GM12878 (cell line): ENCODE measurements around the gene EHBP1L1. TPM values are rescaled to one million over a fixed set of nuclear protein-coding genes. Genes with fewer than 3 reads are reported as not detected.

Source experiments
- ATF7 ChIP-seq: fragments of 450-650 bp; IDR thresholded peaks from 2 replicates; pipeline ENCODE4 v1.6.1; 2016; ENCODE audit warnings: low read depth, mild to moderate bottlenecking
- CREB1 ChIP-seq: IDR thresholded peaks from 2 replicates; pipeline ENCODE4 v1.6.1; 2012; ENCODE audit warnings: low read depth, mild to moderate bottlenecking, inconsistent platforms
- MTA3 ChIP-seq: IDR thresholded peaks from 2 replicates; pipeline ENCODE4 v1.6.1; 2012; ENCODE audit warnings: low read length, inconsistent platforms, borderline replicate concordance
- NFYA ChIP-seq: IDR thresholded peaks from 2 replicates; pipeline ENCODE4 v1.6.1; 2011; ENCODE audit warnings: low read depth, mild to moderate bottlenecking, low read length, improper control_type of control experiment, borderline replicate concordance
- RCOR1 ChIP-seq: conservative IDR thresholded peaks from 2 replicates; pipeline ENCODE4 v1.6.1; 2012; ENCODE audit warnings: low read depth, low read length, improper control_type of control experiment
- SMAD5 ChIP-seq: IDR thresholded peaks from 2 replicates; pipeline ENCODE4 v1.6.1; 2016; ENCODE audit warnings: antibody characterized with exemption, low read depth
- SP1 ChIP-seq: IDR thresholded peaks from one replicate; pipeline ENCODE4 v1.6.1; 2011; ENCODE audit warnings: low read depth, low read length
- SRF ChIP-seq, 2 experiments: IDR thresholded peaks; 2 replicates each; pipeline ENCODE4 v1.6.1; 2011; ENCODE audit warnings: low read depth in 2 of 2, low read length in 2 of 2, mild to moderate bottlenecking in 1 of 2, moderate library complexity in 1 of 2
- STAT1 ChIP-seq: fragments of 450-650 bp; conservative IDR thresholded peaks from 2 replicates; pipeline ENCODE4 v1.6.1; 2014; ENCODE audit warnings: antibody characterized with exemption, mild to moderate bottlenecking
- polyA plus RNA-seq, 11 experiments: library from polyadenylated mRNA; depleted of rRNA in 4 of 11; unstranded in 6 of 11; stranded (reverse) in 5 of 11; fragments of >200 nt; fragmentation: Nextera tagmentation in 4 of 11; fragmentation: Illumina TruSeq in 1 of 11; extraction: Ambion mirVana in 4 of 11; extraction: Trizol in 1 of 11; gene quantifications; 1 replicate in 1 of 11; 2 replicates in 10 of 11; pipeline versions ENCODE4 v1.2.1 to v1.2.3, GENCODE V29; 2011 to 2016; ENCODE audit warnings: inconsistent platforms in 2 of 11, missing spikeins in 2 of 11, low read depth in 1 of 11
- total RNA-seq, 4 experiments: library from RNA; depleted of rRNA in 3 of 4; stranded (reverse); fragments of >200 nt in 3 of 4; fragmentation: Illumina TruSeq in 1 of 4; extraction: Trizol in 1 of 4; gene quantifications; 2 replicates each; pipeline versions ENCODE4 v1.2.1 to v1.2.3, GENCODE V29; 2013 to 2021
- TF ChIP-seq, protein P1 (sequence below): fragments of 450-650 bp; IDR thresholded peaks from 2 replicates; pipeline ENCODE4 v1.6.1; 2017; ENCODE audit warnings: mild to moderate bottlenecking, moderate library complexity
- TF ChIP-seq, protein P2 (sequence below): IDR thresholded peaks from 2 replicates; pipeline ENCODE4 v1.6.1; 2011; ENCODE audit warnings: low read depth, mild to moderate bottlenecking, low read length, moderate library complexity, borderline replicate concordance; ENCODE audit errors: extremely low read depth
- TF ChIP-seq, protein P3 (sequence below): fragments of 150-350 bp; IDR thresholded peaks from 2 replicates; pipeline ENCODE4 v1.6.1; 2014; ENCODE audit warnings: mild to moderate bottlenecking, low read depth, low read length
- TF ChIP-seq, protein P4 (sequence below): fragments of 450-650 bp; formaldehyde crosslinking; IDR thresholded peaks from 2 replicates; pipeline ENCODE4 v1.4.0; 2020; ENCODE audit warnings: mild to moderate bottlenecking, moderate library complexity
- TF ChIP-seq, protein P5 (sequence below): IDR thresholded peaks from 2 replicates; pipeline ENCODE4 v1.6.1; 2012; ENCODE audit warnings: mild to moderate bottlenecking, low read depth, low read length

EHBP1L1 gene
- total and polyA plus RNA-seq, 10 of the 15 experiments (the other 5 are each of a cell fraction or from before 2014, with no cell fraction given): 0.06 to 99.4 (median 32.7) TPM

DNA sequence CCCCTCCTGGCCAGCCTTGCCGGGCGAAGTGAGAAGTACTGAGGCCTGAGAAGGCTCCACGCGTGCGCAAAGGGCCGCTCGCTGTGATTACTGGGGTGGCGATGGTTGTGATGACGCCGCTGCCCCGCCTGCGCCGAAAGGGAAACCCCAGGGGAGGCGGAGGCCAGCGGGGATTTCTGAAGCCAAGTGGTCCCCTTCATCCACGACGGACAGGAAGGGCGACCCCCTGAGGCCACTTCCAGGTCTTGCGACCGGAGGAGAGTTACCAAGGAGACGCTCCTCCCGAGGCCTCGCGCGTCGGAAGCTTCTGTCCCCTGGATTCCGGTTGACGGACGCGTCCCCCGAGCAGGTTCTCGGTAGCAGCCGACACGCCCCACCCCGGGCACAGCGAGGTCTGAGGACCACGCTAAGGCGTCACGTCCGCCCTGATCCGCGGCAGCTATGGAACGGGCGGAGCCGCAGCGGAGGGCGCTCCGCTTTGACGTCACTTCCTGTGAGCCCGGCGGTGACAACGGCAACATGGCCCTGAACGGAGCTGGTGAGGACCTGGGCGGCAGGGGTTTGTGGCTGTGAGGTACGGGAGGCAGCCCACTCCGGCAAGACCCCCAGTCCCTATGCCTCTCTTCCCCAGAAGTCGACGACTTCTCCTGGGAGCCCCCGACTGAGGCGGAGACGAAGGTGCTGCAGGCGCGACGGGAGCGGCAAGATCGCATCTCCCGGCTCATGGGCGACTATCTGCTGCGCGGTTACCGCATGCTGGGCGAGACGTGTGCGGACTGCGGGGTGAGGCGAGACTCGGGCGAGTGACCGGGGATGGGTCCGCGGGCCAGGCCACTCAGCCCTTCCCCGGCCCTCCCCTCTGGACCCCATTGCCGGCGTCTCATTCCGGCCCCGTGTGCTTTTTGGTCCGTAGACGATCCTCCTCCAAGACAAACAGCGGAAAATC, 5.6 kb upstream of the EHBP1L1 start, which contains the start of gene ZNRD2 (continued):
- TF ChIP-seq, protein P1, sequence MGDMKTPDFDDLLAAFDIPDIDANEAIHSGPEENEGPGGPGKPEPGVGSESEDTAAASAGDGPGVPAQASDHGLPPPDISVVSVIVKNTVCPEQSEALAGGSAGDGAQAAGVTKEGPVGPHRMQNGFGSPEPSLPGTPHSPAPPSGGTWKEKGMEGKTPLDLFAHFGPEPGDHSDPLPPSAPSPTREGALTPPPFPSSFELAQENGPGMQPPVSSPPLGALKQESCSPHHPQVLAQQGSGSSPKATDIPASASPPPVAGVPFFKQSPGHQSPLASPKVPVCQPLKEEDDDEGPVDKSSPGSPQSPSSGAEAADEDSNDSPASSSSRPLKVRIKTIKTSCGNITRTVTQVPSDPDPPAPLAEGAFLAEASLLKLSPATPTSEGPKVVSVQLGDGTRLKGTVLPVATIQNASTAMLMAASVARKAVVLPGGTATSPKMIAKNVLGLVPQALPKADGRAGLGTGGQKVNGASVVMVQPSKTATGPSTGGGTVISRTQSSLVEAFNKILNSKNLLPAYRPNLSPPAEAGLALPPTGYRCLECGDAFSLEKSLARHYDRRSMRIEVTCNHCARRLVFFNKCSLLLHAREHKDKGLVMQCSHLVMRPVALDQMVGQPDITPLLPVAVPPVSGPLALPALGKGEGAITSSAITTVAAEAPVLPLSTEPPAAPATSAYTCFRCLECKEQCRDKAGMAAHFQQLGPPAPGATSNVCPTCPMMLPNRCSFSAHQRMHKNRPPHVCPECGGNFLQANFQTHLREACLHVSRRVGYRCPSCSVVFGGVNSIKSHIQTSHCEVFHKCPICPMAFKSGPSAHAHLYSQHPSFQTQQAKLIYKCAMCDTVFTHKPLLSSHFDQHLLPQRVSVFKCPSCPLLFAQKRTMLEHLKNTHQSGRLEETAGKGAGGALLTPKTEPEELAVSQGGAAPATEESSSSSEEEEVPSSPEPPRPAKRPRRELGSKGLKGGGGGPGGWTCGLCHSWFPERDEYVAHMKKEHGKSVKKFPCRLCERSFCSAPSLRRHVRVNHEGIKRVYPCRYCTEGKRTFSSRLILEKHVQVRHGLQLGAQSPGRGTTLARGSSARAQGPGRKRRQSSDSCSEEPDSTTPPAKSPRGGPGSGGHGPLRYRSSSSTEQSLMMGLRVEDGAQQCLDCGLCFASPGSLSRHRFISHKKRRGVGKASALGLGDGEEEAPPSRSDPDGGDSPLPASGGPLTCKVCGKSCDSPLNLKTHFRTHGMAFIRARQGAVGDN: no peak; the same call in 1 of the 2 replicates
- no peak for TF ChIP-seq SMAD5
- peak; percentile 94 for TF ChIP-seq RCOR1
- TF ChIP-seq CREB1: no peak
- TF ChIP-seq, protein P2, sequence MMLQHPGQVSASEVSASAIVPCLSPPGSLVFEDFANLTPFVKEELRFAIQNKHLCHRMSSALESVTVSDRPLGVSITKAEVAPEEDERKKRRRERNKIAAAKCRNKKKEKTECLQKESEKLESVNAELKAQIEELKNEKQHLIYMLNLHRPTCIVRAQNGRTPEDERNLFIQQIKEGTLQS: peak; percentile 81; the same call in 1 of the 2 replicates
- peak; percentile 27; the same call in 1 of the 2 replicates for TF ChIP-seq STAT1
- TF ChIP-seq NFYA: no peak
- TF ChIP-seq SRF (IDR thresholded peaks at IDR 0.05; ENCODE audit: low read depth in 2 of 2, low read length in 2 of 2): peak; percentile 48 to 91; a peak in 3 of 4 replicates
- TF ChIP-seq, protein P3, sequence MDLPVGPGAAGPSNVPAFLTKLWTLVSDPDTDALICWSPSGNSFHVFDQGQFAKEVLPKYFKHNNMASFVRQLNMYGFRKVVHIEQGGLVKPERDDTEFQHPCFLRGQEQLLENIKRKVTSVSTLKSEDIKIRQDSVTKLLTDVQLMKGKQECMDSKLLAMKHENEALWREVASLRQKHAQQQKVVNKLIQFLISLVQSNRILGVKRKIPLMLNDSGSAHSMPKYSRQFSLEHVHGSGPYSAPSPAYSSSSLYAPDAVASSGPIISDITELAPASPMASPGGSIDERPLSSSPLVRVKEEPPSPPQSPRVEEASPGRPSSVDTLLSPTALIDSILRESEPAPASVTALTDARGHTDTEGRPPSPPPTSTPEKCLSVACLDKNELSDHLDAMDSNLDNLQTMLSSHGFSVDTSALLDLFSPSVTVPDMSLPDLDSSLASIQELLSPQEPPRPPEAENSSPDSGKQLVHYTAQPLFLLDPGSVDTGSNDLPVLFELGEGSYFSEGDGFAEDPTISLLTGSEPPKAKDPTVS: no peak
- TF ChIP-seq, protein P4, sequence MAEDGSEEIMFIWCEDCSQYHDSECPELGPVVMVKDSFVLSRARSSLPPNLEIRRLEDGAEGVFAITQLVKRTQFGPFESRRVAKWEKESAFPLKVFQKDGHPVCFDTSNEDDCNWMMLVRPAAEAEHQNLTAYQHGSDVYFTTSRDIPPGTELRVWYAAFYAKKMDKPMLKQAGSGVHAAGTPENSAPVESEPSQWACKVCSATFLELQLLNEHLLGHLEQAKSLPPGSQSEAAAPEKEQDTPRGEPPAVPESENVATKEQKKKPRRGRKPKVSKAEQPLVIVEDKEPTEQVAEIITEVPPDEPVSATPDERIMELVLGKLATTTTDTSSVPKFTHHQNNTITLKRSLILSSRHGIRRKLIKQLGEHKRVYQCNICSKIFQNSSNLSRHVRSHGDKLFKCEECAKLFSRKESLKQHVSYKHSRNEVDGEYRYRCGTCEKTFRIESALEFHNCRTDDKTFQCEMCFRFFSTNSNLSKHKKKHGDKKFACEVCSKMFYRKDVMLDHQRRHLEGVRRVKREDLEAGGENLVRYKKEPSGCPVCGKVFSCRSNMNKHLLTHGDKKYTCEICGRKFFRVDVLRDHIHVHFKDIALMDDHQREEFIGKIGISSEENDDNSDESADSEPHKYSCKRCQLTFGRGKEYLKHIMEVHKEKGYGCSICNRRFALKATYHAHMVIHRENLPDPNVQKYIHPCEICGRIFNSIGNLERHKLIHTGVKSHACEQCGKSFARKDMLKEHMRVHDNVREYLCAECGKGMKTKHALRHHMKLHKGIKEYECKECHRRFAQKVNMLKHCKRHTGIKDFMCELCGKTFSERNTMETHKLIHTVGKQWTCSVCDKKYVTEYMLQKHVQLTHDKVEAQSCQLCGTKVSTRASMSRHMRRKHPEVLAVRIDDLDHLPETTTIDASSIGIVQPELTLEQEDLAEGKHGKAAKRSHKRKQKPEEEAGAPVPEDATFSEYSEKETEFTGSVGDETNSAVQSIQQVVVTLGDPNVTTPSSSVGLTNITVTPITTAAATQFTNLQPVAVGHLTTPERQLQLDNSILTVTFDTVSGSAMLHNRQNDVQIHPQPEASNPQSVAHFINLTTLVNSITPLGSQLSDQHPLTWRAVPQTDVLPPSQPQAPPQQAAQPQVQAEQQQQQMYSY (CRISPR knock-in tag): no peak
- TF ChIP-seq SP1: peak; percentile 96
- no peak for TF ChIP-seq MTA3
- TF ChIP-seq, protein P5, sequence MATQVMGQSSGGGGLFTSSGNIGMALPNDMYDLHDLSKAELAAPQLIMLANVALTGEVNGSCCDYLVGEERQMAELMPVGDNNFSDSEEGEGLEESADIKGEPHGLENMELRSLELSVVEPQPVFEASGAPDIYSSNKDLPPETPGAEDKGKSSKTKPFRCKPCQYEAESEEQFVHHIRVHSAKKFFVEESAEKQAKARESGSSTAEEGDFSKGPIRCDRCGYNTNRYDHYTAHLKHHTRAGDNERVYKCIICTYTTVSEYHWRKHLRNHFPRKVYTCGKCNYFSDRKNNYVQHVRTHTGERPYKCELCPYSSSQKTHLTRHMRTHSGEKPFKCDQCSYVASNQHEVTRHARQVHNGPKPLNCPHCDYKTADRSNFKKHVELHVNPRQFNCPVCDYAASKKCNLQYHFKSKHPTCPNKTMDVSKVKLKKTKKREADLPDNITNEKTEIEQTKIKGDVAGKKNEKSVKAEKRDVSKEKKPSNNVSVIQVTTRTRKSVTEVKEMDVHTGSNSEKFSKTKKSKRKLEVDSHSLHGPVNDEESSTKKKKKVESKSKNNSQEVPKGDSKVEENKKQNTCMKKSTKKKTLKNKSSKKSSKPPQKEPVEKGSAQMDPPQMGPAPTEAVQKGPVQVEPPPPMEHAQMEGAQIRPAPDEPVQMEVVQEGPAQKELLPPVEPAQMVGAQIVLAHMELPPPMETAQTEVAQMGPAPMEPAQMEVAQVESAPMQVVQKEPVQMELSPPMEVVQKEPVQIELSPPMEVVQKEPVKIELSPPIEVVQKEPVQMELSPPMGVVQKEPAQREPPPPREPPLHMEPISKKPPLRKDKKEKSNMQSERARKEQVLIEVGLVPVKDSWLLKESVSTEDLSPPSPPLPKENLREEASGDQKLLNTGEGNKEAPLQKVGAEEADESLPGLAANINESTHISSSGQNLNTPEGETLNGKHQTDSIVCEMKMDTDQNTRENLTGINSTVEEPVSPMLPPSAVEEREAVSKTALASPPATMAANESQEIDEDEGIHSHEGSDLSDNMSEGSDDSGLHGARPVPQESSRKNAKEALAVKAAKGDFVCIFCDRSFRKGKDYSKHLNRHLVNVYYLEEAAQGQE: no peak
- TF ChIP-seq ATF7: peak; percentile 84
